ENCODE results near the gene ZAP70.
"Not testable (repeated sequence)": the region's sequence is repeated elsewhere in the genome, so short reads cannot be mapped to it uniquely, and the experiment has no call there.

Gene ZAP70

GRCh38 chr2:97699765-97700444 lies 13.5 kb upstream of the ZAP70 start:
- peak; percentile 86 for DNase-seq

DNA sequence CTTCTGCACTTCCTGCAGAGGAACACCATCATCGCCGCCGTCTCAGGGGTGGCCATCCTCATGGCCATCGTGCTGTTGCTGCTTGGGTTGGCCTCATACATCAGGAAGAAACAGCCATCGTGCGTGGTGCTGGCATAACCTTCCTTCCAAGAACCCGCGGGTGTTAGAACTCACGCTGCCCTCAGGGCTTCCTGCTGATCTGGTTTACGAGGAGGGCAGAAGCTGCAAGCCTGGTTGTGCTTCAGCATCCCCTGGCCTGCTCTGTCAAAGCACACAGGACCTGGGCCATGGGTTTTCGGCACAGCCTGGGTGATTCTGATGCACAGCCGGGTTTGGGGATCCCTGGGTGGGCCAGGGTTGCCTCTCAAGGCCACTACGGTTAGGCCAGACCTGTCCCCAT lies 12.2 kb upstream of the ZAP70 start:
- no peak for DNase-seq

GRCh38 chr2:97701851-97702465 lies 11.4 kb upstream of the ZAP70 start:
- DNase-seq: no peak

DNA sequence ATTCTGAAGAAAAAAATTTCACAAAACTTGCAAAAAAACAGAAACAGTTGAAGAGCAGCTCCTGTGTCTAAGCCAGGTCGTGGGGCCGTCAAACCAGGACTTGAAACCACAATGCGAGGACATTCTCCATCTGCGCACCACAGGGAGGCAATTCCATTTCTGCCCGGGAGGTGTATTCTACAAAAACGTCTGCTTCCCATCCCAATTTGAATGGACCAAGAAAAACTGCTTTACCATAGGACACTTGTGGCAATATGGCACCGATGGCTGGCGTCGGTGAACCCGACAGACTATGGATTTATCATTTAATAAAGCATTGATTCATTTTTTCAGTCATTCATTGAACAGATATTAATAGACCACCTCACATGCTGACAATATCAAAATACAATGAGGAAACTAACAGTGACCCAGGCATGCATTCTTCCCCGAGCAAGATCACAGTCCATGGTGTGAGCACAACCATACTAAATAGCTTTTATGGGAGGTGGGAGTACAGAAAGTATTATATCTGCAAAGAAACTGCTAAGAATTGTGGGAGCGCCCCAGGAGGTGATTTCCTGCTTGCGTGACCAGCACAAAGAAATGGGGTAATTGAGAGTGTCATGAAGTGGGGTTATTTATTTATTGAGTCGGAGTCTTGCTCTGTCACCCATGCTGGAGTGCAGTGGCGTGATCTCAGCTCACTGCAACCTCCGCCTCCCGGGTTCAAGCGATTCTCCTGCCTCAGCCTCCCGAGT lies 10.5 kb upstream of the ZAP70 start:
- DNase-seq: no peak

DNA sequence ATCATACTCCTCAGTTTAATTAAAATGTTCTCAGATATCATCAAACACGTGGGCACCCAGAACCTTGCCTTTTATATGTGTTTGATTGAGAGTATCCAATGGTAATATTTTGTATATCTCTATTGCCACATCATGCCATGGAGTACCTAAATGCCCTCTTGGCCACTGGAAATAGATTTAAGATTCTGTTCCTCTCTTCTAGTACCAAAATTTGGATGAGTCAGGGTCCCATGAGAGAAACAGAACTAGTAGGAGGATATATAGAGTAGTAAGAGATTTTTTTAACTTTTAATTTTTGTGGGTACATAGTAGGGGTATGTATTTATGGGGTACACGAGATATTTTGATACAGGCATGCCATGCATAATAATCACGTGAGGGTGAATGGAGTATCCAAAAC lies 9.6 kb upstream of the ZAP70 start:
- no peak for DNase-seq

DNA sequence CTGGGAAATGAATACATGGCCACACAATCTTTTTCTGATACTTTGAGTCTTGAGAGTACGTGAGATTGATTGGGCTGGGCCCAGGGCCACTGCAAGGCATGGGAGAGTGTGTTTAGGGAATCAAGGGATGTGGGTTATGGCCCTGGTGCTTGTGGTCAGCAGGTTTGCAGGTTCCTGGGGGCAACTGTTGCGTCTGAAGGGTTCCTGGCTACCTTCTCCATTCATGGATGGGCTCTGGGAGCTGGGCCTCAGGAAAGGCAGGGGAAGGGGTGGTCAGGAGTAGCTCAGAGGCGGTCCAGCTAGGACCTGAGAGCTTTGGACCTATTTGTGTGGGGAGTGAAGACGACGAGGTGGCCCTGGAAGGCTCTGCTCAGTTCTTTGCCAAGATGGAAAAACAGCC lies 8.4 kb upstream of the ZAP70 start:
- no peak for DNase-seq

GRCh38 chr2:97706112-97706511 lies 7.3 kb upstream of the ZAP70 start:
- DNase-seq: no peak

- DNase-seq: no peak
These were observed 6.5 kb upstream of the ZAP70 start for GRCh38 chr2:97706708-97707345.

DNA sequence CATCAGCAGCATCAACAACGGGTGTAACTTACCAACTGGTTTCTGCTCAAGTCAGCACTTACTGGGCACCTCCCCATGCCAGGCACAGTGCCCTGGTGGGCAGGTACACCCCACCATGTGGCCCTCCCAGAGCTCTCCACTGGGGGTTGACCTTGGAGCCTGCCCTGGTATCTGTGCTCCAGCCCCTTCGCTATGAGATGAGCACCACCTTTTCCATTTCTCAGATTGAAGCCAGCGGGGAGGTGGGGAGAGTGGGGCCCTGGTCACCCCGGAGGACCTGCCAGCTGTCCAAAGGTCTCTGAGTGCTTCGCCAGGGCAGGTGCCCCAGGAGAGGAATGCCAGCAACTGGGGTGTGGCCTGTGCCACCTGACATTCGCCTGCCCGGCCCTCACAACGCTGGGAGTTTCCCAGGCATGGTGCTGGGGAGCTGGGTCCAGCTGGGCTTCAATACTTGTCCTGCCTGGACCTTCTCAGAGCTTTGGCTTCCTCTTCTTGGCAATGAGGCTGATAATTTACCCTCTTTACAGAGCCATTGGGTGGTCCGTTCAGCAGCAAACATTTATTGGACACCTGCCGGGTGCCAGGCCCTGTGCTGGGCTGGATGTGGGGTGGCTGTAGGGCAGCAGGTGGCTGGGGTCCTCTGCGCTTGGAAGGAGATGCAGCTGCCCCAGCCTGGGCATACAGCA lies 5.9 kb upstream of the ZAP70 start:
- DNase-seq: no peak

- no peak for DNase-seq
These were observed 5.4 kb upstream of the ZAP70 start for GRCh38 chr2:97708048-97708380.

DNA sequence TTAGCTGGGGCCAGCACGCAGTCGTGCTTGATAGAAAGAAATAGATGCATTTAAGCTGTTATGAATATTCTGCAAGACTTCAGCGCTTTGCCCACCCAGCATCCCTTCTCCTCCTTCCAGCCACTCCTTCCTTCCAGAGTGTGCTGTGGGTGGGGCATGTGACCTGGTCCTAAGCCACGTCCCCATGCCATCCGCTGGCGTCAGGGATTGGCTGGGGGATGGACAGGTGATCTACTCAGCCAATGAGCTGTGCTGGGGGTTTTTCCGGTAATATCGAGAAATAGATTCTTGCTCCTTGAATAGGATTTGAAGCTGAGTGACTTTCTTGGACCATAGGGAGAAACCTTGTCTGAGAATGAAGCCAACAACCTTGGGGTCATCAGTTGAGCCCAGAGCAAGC lies 4.8 kb upstream of the ZAP70 start:
- no peak for DNase-seq

DNA sequence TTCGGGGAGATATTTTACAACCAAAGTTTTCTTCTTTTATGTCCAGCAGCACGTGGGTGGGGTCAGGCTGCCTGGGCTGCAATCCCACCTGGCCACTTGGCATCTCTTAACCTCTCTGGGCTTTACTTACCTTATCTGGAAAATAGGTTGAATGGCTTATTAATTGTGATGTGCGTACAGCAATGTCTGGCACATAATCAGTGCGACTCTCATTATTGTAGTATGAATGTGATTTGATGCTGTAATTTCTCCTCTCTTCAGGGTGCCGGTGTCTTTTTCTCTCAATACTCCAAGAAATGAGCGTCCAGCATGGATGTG lies 2.0 kb upstream of the ZAP70 start:
- DNase-seq: no peak

- not testable (repeated sequence) for DNase-seq
These were observed 1.2 kb upstream of the ZAP70 start for GRCh38 chr2:97712175-97712574.

DNA sequence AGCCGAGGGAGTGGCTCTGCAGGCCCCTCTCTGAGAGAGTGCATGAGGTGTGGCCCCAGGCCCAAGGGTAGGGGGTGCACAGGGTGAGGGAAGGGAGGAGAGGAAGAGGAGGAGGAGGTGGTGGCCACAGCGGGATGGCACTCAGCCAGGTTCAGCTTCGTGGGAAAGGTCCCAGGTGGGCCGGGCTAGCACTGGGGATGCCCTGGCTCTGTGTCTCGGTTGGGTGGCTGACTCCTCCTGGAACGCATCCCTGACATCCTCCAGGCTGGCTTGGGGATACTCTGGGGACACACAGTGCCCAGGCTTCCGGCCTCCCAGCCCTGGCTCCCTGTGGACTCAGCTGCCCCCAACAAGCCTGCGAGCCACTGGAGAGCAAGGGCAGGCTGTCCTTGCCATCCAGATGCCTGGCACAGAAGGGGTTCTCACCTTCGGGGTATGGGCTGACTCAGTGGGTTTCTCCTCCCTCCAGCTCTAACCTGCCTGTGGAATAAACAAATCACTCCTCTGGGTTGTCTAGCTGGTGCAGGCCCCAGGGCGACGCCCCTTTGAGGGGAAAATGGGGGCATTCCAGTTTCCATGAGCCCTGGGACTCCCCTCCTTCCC lies 582 bp upstream of the ZAP70 start:
- no peak for DNase-seq

GRCh38 chr2:97714084-97714949 lies 941 bp downstream of the ZAP70 start:
- DNase-seq: no peak

DNA sequence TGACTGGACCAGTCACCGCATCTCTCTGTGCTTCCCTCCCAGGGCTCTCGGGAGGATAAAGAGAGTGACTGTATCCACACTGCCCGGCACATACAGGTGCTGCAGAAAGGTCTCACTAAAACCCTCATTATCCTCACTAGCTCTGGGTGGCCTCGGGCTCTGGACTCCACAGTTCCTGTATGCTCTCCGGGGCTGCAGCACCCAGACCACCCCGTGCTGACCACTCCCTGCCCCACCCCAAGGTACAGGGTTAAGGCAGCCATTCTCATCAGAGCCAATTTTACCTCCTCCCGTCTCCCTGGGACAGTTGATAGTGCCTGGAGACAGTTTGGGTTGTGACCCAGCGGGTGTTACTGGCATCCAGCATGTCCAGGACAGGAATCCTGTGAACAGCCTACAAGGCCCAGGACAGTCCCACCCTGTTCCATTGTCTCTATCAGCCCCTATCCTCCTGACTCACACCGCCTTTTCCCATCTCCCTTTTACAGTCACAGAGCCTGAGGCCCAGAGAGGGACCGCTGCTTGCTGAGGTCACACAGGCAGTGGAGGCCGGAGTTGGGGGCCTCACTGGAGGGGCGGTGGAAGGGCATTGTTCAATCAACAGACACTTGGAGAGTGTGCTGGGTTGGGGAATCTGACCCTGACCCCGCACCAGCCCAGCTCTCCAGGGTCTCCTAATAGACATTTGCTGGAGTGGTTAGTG lies 1.7 kb downstream of the ZAP70 start:
- DNase-seq: no peak

- DNase-seq: no peak
These were observed 2.7 kb downstream of the ZAP70 start for GRCh38 chr2:97715951-97716694.

GRCh38 chr2:97716695-97717612 lies 3.6 kb downstream of the ZAP70 start:
- no peak for DNase-seq

DNA sequence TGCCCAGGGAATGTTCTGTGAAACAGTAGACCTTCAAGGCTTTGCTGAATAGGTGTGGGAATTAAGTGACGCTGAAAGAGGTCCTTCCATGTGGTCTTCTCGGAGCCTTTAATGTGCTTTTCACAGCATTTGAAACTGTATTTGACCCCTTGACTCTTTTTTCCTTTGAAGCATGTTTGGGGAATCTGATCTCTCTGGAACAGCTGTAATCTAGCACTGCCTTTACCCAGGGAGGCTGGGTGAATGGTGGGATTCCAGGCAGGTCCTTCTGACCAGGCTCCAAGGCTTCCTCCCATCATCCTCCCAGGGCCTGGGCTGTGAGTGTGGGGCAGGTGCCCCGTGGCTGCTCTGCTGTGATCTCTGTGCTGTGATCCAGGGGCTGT lies 4.2 kb downstream of the ZAP70 start:
- no peak for DNase-seq
